Body of pancreas (tissue), 4 donors: ENCODE results near the gene RGS6. TPM values are rescaled to one million over a fixed set of nuclear protein-coding genes. Genes with fewer than 3 reads are reported as not detected.

Experiments used
- ATAC-seq: fragments of 150-250 bp; one replicate; pipeline ENCODE4 v1.9.1; 2016
- DNase-seq, 4 donors: peaks; one replicate each; pipeline ENCODE4 v3.0.0-alpha.2; 2019
- H3K27ac ChIP-seq, 4 donors: fragments of 200-600 bp; sonication (generic); 1 replicate in 3 of 4; 2 replicates in 1 of 4; pipeline versions ENCODE4 v1.5.1 to v1.6.1; 2016 to 2019; ENCODE audit warnings: mild to moderate bottlenecking in 1 of 4, mixed read lengths in 1 of 4, moderate library complexity in 1 of 4
- H3K27me3 ChIP-seq, 2 donors: fragments of 200-600 bp; sonication (generic); one replicate each; pipeline ENCODE4 v1.6.0; 2016; ENCODE audit warnings: mild to moderate bottlenecking in 1 of 2
- H3K36me3 ChIP-seq, 2 donors: fragments of 200-600 bp; sonication (generic); replicated peaks in 1 of 2; 2 replicates each; pipeline ENCODE4 v1.5.1; 2016; ENCODE audit warnings: low read depth in 2 of 2; ENCODE audit not compliant: insufficient read depth in 1 of 2
- H3K4me1 ChIP-seq: fragments of 200-600 bp; sonication (generic); one replicate; pipeline ENCODE4 v1.6.0; 2016
- H3K4me3 ChIP-seq, 2 donors: fragments of 200-600 bp; sonication (generic); 1 replicate in 1 of 2; 2 replicates in 1 of 2; pipeline ENCODE4 v1.5.1; 2016 to 2019
- H3K9me3 ChIP-seq, 3 donors: fragments of 200-600 bp; sonication (generic); 1 replicate in 2 of 3; 2 replicates in 1 of 3; pipeline ENCODE4 v1.5.1; 2016
- CTCF ChIP-seq, 7 experiments: fragments of 450-650 bp in 4 of 7; fragments of 200-600 bp in 3 of 7; sonication (generic) in 3 of 7; IDR thresholded peaks; one replicate each; pipeline ENCODE4 v1.5.1; 2016 to 2019; ENCODE audit warnings: antibody characterized with exemption in 7 of 7
- POLR2A ChIP-seq, 3 donors: fragments of 450-650 bp; IDR thresholded peaks; one replicate each; pipeline ENCODE4 v1.6.1; 2016; ENCODE audit warnings: antibody characterized with exemption in 3 of 3, mild to moderate bottlenecking in 2 of 3
- WGBS, 2 donors: methylation state at CpG; one replicate each; pipeline ENCODE4 v1.1.5; 2017; 5-methylcytosine and 5-hydroxymethylcytosine counted together
- intact Hi-C: fragments of 100-400 bp; cut with DNase I; formaldehyde crosslinking; loops from one replicate; pipeline ENCODE4 v1.15.1; 2023
- total RNA-seq, 2 donors: library from RNA; depleted of rRNA; stranded (reverse); fragments of >200 nt; gene quantifications; one replicate each; pipeline ENCODE4 v1.1.0, GENCODE V29; 2016

The RGS6 gene
- total RNA-seq, 2 donors from 2014 or later, result 0.26 to 1.3 TPM

GRCh38 chr14:72253503-72253902 lies 321.3 kb downstream of the RGS6 start:
- intact Hi-C loops, result no loop called here
- TF ChIP-seq POLR2A (IDR thresholded peaks at IDR 0.05) (no peak), CTCF (IDR thresholded peaks at IDR 0.05) (no peak)
- WGBS, 2 donors, result 88 to 91% methylated on average over 2 of the region's 2 CpGs
- Histone ChIP-seq H3K9me3 (no peaks in the 10 kb centered on the region), H3K36me3 (no peaks in the 10 kb centered on the region), H3K4me3 (no peak overlapping the region), H3K27ac (no peak overlapping the region), H3K4me1 (no peaks in the 10 kb centered on the region), H3K27me3 (no peaks in the 10 kb centered on the region)
- no peak for DNase-seq
- no peak for ATAC-seq

- Histone ChIP-seq H3K4me1 (no peaks in the 10 kb centered on the region), H3K4me3 (no peak overlapping the region), H3K9me3 (no peaks in the 10 kb centered on the region), H3K27me3 (no peaks in the 10 kb centered on the region), H3K36me3 (no peaks in the 10 kb centered on the region), H3K27ac (no peak overlapping the region)
- DNase-seq (no peak), ATAC-seq (no peak)
- intact Hi-C loops, result no loop called here
- no peak for TF ChIP-seq CTCF (IDR thresholded peaks at IDR 0.05)
- no peak for TF ChIP-seq POLR2A (IDR thresholded peaks at IDR 0.05)
- WGBS, 2 donors, result 58 to 84% methylated on average over 2 of the region's 2 CpGs
Measured at GRCh38 chr14:72254202-72254936, 322.1 kb downstream of the RGS6 start.

- no peak overlapping the region for H3K27ac ChIP-seq
- H3K9me3 ChIP-seq, result no peaks in the 10 kb centered on the region
- WGBS, 2 donors, result 53 to 74% methylated on average over 4 of the region's 4 CpGs
- ATAC-seq, result no peak
- H3K4me3 ChIP-seq, result no peak overlapping the region
- no peak for DNase-seq
- no peaks in the 10 kb centered on the region for H3K4me1 ChIP-seq
- TF ChIP-seq CTCF (IDR thresholded peaks at IDR 0.05) (no peak), POLR2A (IDR thresholded peaks at IDR 0.05) (no peak)
- intact Hi-C loops, result no loop called here
- no peaks in the 10 kb centered on the region for H3K36me3 ChIP-seq
- H3K27me3 ChIP-seq, result no peaks in the 10 kb centered on the region
Measured at GRCh38 chr14:72254937-72255472, 322.8 kb downstream of the RGS6 start.

- no peaks in the 10 kb centered on the region for H3K27me3 ChIP-seq
- H3K4me1 ChIP-seq, result no peaks in the 10 kb centered on the region
- H3K27ac ChIP-seq, result no peak overlapping the region
- TF ChIP-seq CTCF (IDR thresholded peaks at IDR 0.05), result no peak
- TF ChIP-seq POLR2A (IDR thresholded peaks at IDR 0.05), result no peak
- 82 to 95% methylated on average over 1 of the region's 1 CpG for WGBS, 2 donors
- no peaks in the 10 kb centered on the region for H3K9me3 ChIP-seq
- intact Hi-C loops, result no loop called here
- H3K4me3 ChIP-seq, result no peak overlapping the region
- no peaks in the 10 kb centered on the region for H3K36me3 ChIP-seq
- ATAC-seq (no peak), DNase-seq (no peak)
Measured at GRCh38 chr14:72256055-72256454, 323.8 kb downstream of the RGS6 start.

- no peaks in the 10 kb centered on the region for H3K27me3 ChIP-seq
- intact Hi-C loops, result no loop called here
- no peaks in the 10 kb centered on the region for H3K4me1 ChIP-seq
- WGBS, 2 donors, result 62 to 68% methylated on average over 4 of the region's 4 CpGs
- ATAC-seq (no peak), DNase-seq (no peak)
- no peak overlapping the region for H3K27ac ChIP-seq
- no peaks in the 10 kb centered on the region for H3K9me3 ChIP-seq
- no peak overlapping the region for H3K4me3 ChIP-seq
- H3K36me3 ChIP-seq, result no peaks in the 10 kb centered on the region
- TF ChIP-seq POLR2A (IDR thresholded peaks at IDR 0.05) (no peak), CTCF (IDR thresholded peaks at IDR 0.05) (no peak)
Measured at GRCh38 chr14:72261068-72261467, 328.8 kb downstream of the RGS6 start.
